Measurements from ENCODE around the gene SURF6.
"Not testable (repeated sequence)": the region's sequence is repeated elsewhere in the genome, so short reads cannot be mapped to it uniquely, and the experiment has no call there.

The SURF6 gene

GRCh38 chr9:133323211-133323610 lies 12.8 kb downstream of the SURF6 start:
- no peak for DNase-seq

- DNase-seq, result no peak
These were observed 13.3 kb downstream of the SURF6 start for GRCh38 chr9:133322701-133323100.

GRCh38 chr9:133321411-133321935 lies 14.5 kb downstream of the SURF6 start:
- DNase-seq, result no peak

GRCh38 chr9:133320421-133320881 lies 15.5 kb downstream of the SURF6 start:
- no peak for DNase-seq

- not testable (repeated sequence) for DNase-seq
These were observed 18.4 kb downstream of the SURF6 start for GRCh38 chr9:133317551-133317950.

GRCh38 chr9:133315997-133316396 lies 20.0 kb downstream of the SURF6 start:
- DNase-seq, result no peak

- no peak for DNase-seq
These were observed 26.4 kb downstream of the SURF6 start for GRCh38 chr9:133309608-133310007.

GRCh38 chr9:133307301-133307700 lies 28.7 kb downstream of the SURF6 start:
- no peak for DNase-seq

GRCh38 chr9:133306242-133307204 lies 29.5 kb downstream of the SURF6 start:
- DNase-seq, result peak; percentile 26

- no peak for DNase-seq
These were observed 30.3 kb downstream of the SURF6 start for GRCh38 chr9:133305731-133306130.

GRCh38 chr9:133304477-133305377 lies 31.3 kb downstream of the SURF6 start:
- DNase-seq, result no peak

- no peak for DNase-seq
These were observed 31.9 kb downstream of the SURF6 start for GRCh38 chr9:133304158-133304470.

- no peak for DNase-seq
These were observed 32.5 kb downstream of the SURF6 start for GRCh38 chr9:133303266-133304157.

GRCh38 chr9:133301253-133302230 lies 34.4 kb downstream of the SURF6 start:
- DNase-seq, result no peak

GRCh38 chr9:133299996-133300395 lies 36.0 kb downstream of the SURF6 start:
- DNase-seq, result not testable (repeated sequence)

- DNase-seq, result no peak
These were observed 41.7 kb downstream of the SURF6 start for GRCh38 chr9:133294257-133294656.

- DNase-seq, result no peak
These were observed 45.2 kb downstream of the SURF6 start for GRCh38 chr9:133290751-133291302.

GRCh38 chr9:133286523-133286922 lies 49.5 kb downstream of the SURF6 start:
- no peak for DNase-seq

GRCh38 chr9:133285252-133285775 lies 50.7 kb downstream of the SURF6 start:
- no peak for DNase-seq

GRCh38 chr9:133284362-133284761 lies 51.6 kb downstream of the SURF6 start:
- no peak for DNase-seq

Measured in right hindlimb (tissue), 1 donor.